Central memory CD8-positive, alpha-beta T cell (primary cell): ENCODE measurements around the gene G6PD.

Source experiments
- ATAC-seq: fragments of 150-1000 bp; cut with Tn5 transposase; replicated peaks from 2 replicates; pipeline ENCODE4 v1.10.0; 2022; ENCODE audit warnings: mild to moderate bottlenecking, moderate FRiP score, moderate number of reproducible peaks; ENCODE audit not compliant: poor library complexity, severe bottlenecking; ENCODE audit errors: extremely low read depth
- DNase-seq, 2 donors: peaks; one replicate each; pipeline ENCODE4 v3.0.0; 2021; ENCODE audit warnings: low spot score in 2 of 2
- H3K27ac Mint-ChIP-seq: one replicate; pipeline ENCODE4 v1.8.0; 2022; ENCODE audit warnings: low read depth, mild to moderate bottlenecking, moderate library complexity, mixed read lengths
- H3K27me3 Mint-ChIP-seq: one replicate; pipeline ENCODE4 v1.8.0; 2022; ENCODE audit warnings: mixed read lengths
- H3K36me3 Mint-ChIP-seq: one replicate; pipeline ENCODE4 v1.8.0; 2022; ENCODE audit warnings: mild to moderate bottlenecking, moderate library complexity, mixed read lengths; ENCODE audit not compliant: insufficient read depth
- H3K4me1 Mint-ChIP-seq: one replicate; pipeline ENCODE4 v1.8.0; 2022; ENCODE audit warnings: mixed read lengths
- H3K4me3 Mint-ChIP-seq: one replicate; pipeline ENCODE4 v1.8.0; 2022; ENCODE audit warnings: mild to moderate bottlenecking, moderate library complexity, mixed read lengths
- H3K9me3 Mint-ChIP-seq: one replicate; pipeline ENCODE4 v1.8.0; 2022; ENCODE audit warnings: mixed read lengths

Gene G6PD

DNA sequence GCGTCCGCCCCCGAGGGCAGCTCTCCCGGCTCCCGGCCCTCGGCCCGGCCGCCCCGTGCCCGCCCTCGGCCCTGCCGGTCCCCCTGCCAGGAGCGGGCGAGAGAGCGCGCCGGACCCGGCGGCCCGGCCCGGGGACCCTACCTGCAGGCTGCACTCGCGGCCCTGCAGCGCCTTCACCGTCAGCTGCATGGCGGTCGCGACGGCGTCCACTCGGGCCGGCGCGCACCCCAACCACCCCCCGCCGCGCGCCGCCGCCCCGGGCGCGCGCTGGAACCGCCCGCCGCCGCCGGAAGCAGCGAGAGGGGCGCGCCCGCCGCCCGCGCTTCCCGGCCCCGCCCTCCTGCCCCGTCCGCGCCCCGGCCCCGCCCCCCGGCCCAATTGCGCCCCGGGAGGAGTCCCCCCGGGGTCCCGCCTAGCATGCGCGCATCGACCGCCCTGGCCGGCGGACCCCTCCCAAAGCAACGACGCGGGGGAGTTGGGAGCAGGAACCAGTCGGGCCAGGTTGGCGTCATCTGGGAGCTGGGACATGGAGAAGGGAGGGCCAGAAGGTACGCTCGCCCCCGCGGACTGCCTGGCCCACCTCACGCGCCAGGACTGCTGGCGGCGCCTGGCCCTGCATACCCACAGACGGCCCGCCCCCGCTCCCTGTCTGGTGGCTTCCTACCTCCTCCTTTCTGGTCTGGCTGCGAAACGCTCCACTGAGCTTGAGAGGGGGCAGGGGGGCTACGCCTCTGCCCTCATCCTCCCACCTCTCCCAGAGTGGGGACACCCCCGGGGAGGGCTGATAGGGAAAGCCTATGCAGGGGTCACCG is 60.0 kb downstream of the G6PD start, which contains the start of gene UBL4A:
Gene UBL4A (minus strand): TSS at position 220 of the 812 bp plus-strand sequence. CDS start 31 bp downstream, at position 189.
- Mint-ChIP-seq H3K27me3 (no peaks in the 10 kb centered on the region), H3K4me1 (peaks cover 18% of the 10 kb centered on the region), H3K9me3 (no peaks in the 10 kb centered on the region), H3K27ac (peak within 1 kb of the TSS; percentile 88), H3K36me3 (peaks cover 15% of the 10 kb centered on the region), H3K4me3 (peak within 1 kb of the TSS; percentile 87)
- peak; percentile 16 for ATAC-seq
- peak; percentile 18 to 30 for DNase-seq

DNA sequence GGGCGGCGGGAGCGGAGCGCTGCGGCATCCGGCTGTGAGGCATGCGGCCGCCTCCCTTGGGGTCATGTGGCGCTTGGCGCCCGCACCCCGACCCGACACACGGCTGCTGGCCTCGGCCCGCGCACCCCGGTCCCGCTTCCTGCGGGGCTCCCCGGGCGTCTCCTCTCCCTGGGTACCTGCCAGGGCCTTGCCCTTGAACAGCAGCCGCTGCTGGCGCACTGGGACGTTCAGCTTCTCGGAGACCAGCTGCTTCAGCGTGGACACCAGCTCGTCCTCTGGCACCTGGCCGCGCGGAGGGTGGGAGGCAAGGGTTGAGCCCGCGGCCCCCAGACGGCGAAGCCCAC is 60.6 kb downstream of the G6PD start:
- Mint-ChIP-seq H3K27me3 (no peaks in the 10 kb centered on the region), H3K4me1 (peaks cover 18% of the 10 kb centered on the region), H3K36me3 (peaks cover 15% of the 10 kb centered on the region), H3K27ac (no peak overlapping the region), H3K4me3 (peak overlapping the region; percentile 52), H3K9me3 (no peaks in the 10 kb centered on the region)
- peak; percentile 12 to 17 for DNase-seq
- ATAC-seq = peak; percentile 7

DNA sequence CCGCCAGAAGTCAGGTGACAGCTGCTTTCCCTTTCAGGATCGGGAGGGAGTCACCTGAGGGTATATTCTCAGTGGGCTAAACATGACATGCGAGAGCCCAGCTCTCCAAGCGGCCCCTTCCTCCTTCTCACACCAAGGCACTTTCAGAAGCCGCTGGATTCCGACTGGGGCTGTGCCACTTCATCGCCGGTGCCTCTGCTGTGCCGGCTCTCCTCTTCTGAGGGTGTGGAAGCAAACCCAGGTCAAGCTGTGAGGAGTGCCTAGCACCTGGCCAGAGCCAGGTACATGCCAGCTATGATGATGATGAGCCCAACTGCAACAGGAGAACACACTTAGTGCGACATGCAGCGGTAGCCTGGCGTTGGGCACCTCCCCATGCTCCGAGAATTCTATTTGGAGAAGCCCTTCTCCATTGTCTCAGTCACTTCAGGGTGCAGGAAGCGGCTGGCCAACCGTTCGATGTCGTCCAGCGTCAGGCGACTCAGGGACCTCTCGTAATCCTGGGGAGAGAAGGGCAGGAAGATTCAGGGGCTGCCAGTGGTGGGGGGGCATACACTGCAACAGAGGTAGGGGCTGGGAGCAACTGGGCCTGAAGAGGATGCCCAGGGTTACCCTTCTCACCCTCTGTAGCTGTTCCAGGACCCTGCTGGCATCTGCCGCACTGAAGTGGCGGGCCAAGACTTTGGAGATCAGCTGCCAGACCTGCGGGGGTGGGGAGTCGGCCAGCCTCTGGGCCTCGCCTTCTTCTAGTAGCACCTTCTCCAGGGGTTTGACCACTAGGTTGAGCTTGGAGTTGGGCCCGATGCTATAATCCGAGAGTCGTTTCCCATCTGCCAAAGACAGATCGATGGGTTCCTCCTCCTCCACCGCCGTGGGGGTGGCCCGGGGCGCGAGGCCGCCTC is 61.2 kb downstream of the G6PD start:
- H3K27ac Mint-ChIP-seq = no peak overlapping the region
- H3K9me3 Mint-ChIP-seq = no peaks in the 10 kb centered on the region
- peak overlapping the region; percentile 52 for H3K4me3 Mint-ChIP-seq
- no peak for ATAC-seq
- peaks cover 18% of the 10 kb centered on the region for H3K4me1 Mint-ChIP-seq
- H3K27me3 Mint-ChIP-seq = no peaks in the 10 kb centered on the region
- H3K36me3 Mint-ChIP-seq = peaks cover 15% of the 10 kb centered on the region
- DNase-seq = no peak

DNA sequence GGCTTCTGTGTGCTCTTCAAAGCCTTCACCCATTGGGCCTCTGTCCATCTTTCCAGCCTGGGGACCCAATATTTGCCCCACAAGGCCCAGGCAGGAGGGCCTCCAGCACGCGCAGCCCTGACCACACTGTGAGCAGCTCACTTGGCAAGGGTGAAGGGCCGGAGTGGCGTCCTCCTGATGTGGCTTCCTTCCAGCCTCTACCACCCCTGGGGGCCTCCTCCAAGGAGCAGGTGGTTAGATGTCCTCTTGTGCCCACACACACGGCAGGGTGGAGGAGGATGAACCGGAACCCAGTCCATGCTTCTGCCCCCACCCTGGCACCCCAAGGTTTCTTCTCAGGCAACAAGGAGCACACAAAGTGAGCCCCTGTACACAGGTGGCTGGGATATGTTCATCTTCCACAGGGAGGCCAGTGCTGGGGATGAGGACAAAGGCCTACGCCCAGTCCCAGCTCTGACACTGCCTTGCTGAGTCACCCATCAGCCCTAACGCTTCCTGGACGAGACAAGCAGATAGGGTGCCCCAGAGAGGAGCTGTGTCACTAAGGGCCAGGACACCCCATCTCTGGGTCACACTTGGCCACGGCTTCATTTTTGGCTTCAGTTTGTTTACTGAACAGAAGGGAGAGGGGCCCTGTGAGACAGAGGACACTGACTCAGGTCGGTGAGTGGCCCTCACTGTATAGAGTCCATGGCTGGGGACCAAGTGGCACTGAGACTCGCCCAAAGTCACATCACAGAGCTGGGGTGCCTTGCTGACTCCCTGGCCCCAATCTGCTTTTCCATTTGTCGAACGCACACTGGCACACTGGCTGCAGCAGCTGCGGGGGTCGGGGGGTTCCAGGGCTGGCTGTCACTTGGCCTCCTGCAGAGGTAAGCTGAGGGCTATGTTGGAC is 62.1 kb downstream of the G6PD start:
- Mint-ChIP-seq H3K9me3 (no peaks in the 10 kb centered on the region), H3K27me3 (no peaks in the 10 kb centered on the region), H3K27ac (no peak overlapping the region), H3K36me3 (peaks cover 11% of the 10 kb centered on the region), H3K4me3 (peak overlapping the region; percentile 52), H3K4me1 (peaks cover 14% of the 10 kb centered on the region)
- DNase-seq (no peak), ATAC-seq (no peak)

DNA sequence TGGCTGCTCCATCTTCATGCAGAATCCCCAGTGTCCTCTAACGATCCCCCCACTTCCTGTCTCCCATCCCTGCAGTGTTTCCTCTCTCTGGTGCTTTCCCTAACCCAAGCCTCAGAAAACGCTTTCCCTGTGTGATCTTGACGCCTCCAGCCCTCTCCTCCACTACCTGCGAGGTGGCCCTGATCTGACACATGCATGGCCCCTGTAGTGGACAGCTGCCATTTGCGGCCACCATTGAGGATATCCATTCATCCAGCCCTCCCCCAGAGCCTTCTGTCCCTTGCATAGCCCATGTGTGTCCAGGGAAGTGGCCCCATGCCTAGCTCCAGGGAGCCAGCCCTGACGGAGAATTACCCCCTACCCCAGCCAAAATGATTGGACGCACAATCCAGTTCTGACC is 63.3 kb downstream of the G6PD start:
- ATAC-seq (no peak), DNase-seq (no peak)
- Mint-ChIP-seq H3K36me3 (peaks cover 19% of the 10 kb centered on the region), H3K4me1 (peaks cover 13% of the 10 kb centered on the region), H3K27ac (no peak overlapping the region), H3K27me3 (no peaks in the 10 kb centered on the region), H3K9me3 (no peaks in the 10 kb centered on the region), H3K4me3 (no peak overlapping the region)

DNA sequence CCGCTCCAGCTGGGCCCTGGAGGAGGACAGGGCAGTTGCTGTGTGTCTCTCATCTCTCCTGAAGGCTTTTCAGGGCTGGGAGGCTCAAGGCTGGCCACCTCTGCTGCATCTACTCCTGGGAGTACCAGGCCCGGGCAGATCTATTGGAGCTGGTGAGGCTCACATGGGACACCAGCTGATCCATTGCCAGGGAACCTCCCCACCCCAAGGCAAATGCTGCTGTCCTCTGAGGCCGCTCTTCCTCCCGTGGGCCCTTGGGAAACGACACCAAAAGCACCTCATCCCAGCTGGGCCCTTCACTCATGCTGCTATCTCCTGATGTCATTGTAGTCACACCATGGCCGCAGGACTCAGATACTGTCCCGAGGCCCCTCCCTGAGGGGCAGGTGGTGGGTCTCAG is 63.9 kb downstream of the G6PD start:
- Mint-ChIP-seq H3K4me3 (no peak overlapping the region), H3K36me3 (peaks cover 18% of the 10 kb centered on the region), H3K27ac (no peak overlapping the region), H3K4me1 (peaks cover 8% of the 10 kb centered on the region), H3K27me3 (no peaks in the 10 kb centered on the region), H3K9me3 (no peaks in the 10 kb centered on the region)
- no peak for ATAC-seq
- DNase-seq = no peak

DNA sequence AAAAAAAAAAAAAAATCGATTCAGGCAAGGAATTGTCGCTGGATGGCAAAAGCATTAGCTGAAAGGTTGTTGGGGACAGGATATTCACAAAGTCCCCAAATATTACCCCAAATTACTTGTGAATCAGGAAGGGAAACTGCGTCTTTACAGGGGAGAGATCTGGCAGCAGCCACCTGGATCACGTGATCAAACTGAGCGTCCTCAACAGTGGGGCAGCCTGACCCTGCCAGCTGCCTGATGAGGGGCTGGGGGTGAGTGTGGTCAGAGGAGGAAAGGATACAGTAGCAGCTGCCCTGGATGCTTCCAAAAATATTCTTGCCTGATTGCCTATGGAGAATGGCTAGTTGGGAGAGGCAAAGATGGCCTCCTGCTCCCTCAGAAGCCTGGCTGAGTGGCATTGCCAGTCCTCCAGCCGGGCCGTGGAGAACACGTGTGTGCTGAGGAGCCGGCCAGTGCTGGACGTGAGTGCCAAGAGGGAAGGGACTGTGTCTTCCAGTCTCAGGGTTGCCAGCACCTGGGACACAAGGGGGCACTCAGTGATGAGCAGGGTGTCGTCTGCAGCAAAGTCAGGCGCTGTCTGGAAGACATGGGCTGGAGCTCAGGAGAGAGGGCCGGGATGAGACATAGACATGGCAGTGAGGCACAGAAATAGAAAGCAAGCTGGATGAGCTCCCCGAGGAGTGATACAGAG is 64.6 kb downstream of the G6PD start:
- no peak overlapping the region for H3K27ac Mint-ChIP-seq

More for the DNA sequence above, 64.6 kb downstream of the G6PD start:
- no peaks in the 10 kb centered on the region for H3K9me3 Mint-ChIP-seq
- peaks cover 5% of the 10 kb centered on the region for H3K4me1 Mint-ChIP-seq
- peaks cover 17% of the 10 kb centered on the region for H3K36me3 Mint-ChIP-seq
- H3K27me3 Mint-ChIP-seq = no peaks in the 10 kb centered on the region
- ATAC-seq (no peak), DNase-seq (no peak)
- H3K4me3 Mint-ChIP-seq = no peak overlapping the region
